Cerebellar nuclear complex (tissue), 1 donor: ENCODE measurements around the gene CDH15.
"Not testable (repeated sequence)": the region's sequence is repeated elsewhere in the genome, so short reads cannot be mapped to it uniquely, and the experiment has no call there.

ENCODE experiments used
- DNase-seq, 2 experiments: peaks; one replicate each; lab custom pipeline; 2025; lab: John Stamatoyannopoulos, UW

The CDH15 gene

DNA sequence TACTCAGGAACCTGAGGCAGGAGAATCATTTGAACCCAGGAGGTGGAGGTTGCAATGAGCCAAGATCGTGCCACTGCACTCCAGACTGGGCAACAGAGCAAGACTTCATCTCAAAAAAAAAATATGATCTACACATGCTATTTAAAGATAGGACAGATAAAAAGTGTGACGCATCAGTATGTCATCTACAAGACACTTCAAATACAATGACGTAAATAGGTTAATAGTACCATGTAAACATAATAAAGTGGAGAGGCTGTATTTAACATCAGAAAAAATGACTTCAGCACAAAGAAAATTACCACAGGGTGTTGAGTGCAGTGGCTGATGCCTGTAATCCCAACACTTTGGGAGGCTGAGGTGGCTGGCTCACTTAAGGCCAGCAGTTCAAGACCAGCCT is 66.2 kb downstream of the CDH15 start:
- DNase-seq = no peak

DNA sequence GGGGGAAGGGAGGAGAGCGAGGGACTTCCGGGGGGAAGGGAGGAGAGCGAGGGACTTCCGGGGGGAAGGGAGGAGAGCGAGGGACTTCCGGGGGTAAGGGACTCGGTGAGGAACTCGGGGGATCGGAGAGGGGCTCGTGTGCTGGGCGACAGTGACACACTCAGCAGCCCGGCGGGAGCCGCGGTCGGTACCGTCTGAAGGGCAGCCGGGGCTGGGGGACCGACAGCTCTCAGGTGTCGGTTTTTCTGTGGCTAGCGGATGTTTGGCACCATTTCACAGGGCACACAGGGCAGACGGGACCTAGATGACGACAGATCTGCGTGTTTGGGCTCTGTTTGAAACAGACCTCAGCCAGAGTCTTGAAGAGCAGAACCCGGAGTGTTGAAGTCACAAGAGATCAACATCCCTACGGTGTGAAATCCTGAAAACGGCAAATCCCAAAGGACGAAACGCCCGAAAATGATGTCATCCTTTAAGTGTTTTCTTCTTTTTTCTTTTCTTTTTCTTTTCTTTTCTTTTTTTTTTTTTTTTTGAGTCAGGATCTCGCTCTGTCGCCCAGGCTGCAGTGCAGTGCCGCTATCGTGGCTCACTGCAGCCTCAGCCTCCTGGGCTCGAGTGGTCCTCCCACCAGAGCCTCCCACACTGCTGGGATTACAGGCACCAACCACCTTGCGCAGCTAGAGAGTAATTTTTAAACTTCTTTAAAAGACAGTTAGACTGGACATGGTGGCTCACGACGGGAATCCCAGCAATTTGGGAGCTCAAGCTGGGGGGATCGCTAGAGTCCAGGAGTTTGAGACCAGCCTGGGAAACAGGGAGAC is 69.8 kb downstream of the CDH15 start:
- no peak for DNase-seq

DNA sequence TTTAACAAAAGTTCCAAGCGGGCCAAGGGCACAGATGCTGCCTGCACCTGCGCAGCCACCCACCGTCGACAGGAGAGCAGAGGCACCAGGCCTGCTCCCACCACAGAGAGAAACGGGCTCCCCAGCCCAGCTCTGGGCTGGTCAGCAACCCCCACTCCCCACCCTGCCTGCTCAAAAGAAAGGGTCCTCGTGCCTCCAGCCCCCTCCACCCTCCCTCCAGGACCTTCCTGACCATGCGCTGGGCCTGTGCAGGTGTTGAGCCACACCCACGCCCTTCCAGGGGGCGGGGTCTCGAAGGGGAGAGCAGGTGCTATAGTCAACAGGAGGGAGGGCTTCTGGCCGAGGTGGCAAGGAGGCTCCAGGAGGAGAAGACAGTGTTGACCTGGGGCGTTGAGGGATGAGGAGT is 71.2 kb downstream of the CDH15 start:
- no peak for DNase-seq

- DNase-seq = no peak
Observed at GRCh38 chr16:89243664-89244063, 72.1 kb downstream of the CDH15 start.

GRCh38 chr16:89244264-89244663 is 72.7 kb downstream of the CDH15 start:
- DNase-seq = not testable (repeated sequence)

GRCh38 chr16:89244754-89245153 is 73.2 kb downstream of the CDH15 start:
- DNase-seq = no peak
